ENCODE results near the gene HSPBAP1.

- TF ChIP-seq POLR2A (IDR thresholded peaks at IDR 0.05; ENCODE audit: low read depth, low read length) (no peak), CEBPB (IDR thresholded peaks at IDR 0.05; ENCODE audit: low read depth, low read length) (no peak), CHD1 (IDR thresholded peaks at IDR 0.05; ENCODE audit: low read depth, low read length) (no peak), MXI1 (IDR thresholded peaks at IDR 0.05; ENCODE audit: borderline replicate concordance, low read depth, low read length) (no peak), USF2 (IDR thresholded peaks at IDR 0.05; ENCODE audit: low read depth, low read length) (no peak), ELK1 (IDR thresholded peaks at IDR 0.05; ENCODE audit: borderline replicate concordance, low read depth, low read length) (no peak)
- TF ChIP-seq, protein P1, sequence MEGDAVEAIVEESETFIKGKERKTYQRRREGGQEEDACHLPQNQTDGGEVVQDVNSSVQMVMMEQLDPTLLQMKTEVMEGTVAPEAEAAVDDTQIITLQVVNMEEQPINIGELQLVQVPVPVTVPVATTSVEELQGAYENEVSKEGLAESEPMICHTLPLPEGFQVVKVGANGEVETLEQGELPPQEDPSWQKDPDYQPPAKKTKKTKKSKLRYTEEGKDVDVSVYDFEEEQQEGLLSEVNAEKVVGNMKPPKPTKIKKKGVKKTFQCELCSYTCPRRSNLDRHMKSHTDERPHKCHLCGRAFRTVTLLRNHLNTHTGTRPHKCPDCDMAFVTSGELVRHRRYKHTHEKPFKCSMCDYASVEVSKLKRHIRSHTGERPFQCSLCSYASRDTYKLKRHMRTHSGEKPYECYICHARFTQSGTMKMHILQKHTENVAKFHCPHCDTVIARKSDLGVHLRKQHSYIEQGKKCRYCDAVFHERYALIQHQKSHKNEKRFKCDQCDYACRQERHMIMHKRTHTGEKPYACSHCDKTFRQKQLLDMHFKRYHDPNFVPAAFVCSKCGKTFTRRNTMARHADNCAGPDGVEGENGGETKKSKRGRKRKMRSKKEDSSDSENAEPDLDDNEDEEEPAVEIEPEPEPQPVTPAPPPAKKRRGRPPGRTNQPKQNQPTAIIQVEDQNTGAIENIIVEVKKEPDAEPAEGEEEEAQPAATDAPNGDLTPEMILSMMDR (conservative IDR thresholded peaks at IDR 0.05; ENCODE audit: low read depth, low read length) = no peak
Measured at GRCh38 chr3:122692674-122693073, 101.0 kb downstream of the HSPBAP1 start.
